Loucy (cell line): ENCODE results near the gene SPRR4.

Experiments used
- H2AFZ ChIP-seq: fragments of 200-600 bp; sonication (generic); 2 replicates; pipeline ENCODE4 v1.6.0; 2016; ENCODE audit warnings: antibody characterized with exemption, mild to moderate bottlenecking, low read length, moderate library complexity
- H3F3A ChIP-seq: fragments of 200-600 bp; 2 replicates; pipeline ENCODE4 v1.6.0; 2016; ENCODE audit warnings: antibody characterized with exemption, low read depth, mild to moderate bottlenecking
- H3K27me3 ChIP-seq: fragments of 200-600 bp; sonication (generic); 2 replicates; pipeline ENCODE4 v1.6.1; 2014; ENCODE audit warnings: low read length, mild to moderate bottlenecking; ENCODE audit not compliant: insufficient read depth, poor library complexity, severe bottlenecking
- H3K36me3 ChIP-seq: fragments of 200-600 bp; sonication (generic); 2 replicates; pipeline ENCODE4 v1.6.1; 2016; ENCODE audit warnings: low read length; ENCODE audit not compliant: insufficient read depth
- H3K4me1 ChIP-seq: fragments of 200-600 bp; sonication (generic); 2 replicates; pipeline ENCODE4 v1.5.1; 2014; ENCODE audit warnings: low read length, mild to moderate bottlenecking; ENCODE audit not compliant: insufficient read depth, poor library complexity, severe bottlenecking
- H3K4me2 ChIP-seq: fragments of 200-600 bp; sonication (generic); 2 replicates; pipeline ENCODE4 v1.6.0; 2014; ENCODE audit warnings: antibody characterized with exemption, low read length, low read depth, mild to moderate bottlenecking; ENCODE audit not compliant: poor library complexity, severe bottlenecking
- H3K4me3 ChIP-seq: fragments of 200-600 bp; sonication (generic); 2 replicates; pipeline ENCODE4 v1.5.1; 2014; ENCODE audit warnings: low read length, mild to moderate bottlenecking, mixed read lengths; ENCODE audit not compliant: poor library complexity, severe bottlenecking
- H3K79me2 ChIP-seq: fragments of 200-600 bp; sonication (generic); 2 replicates; pipeline ENCODE4 v1.6.1; 2014; ENCODE audit warnings: low read length; ENCODE audit not compliant: insufficient read depth
- H3K9ac ChIP-seq: fragments of 200-600 bp; sonication (generic); 2 replicates; pipeline ENCODE4 v1.6.0; 2014; ENCODE audit warnings: mild to moderate bottlenecking, low read depth, low read length, moderate library complexity; ENCODE audit not compliant: poor library complexity, severe bottlenecking
- H3K9me2 ChIP-seq: fragments of 200-600 bp; sonication (generic); replicated peaks from 2 replicates; pipeline ENCODE4 v1.6.1; 2016; ENCODE audit warnings: low read depth, low read length, mixed read lengths
- H3K9me3 ChIP-seq: fragments of 200-600 bp; sonication (generic); 2 replicates; pipeline ENCODE4 v1.6.1; 2014; ENCODE audit warnings: mild to moderate bottlenecking, antibody characterized with exemption, low read length, low read depth; ENCODE audit not compliant: insufficient read depth
- H4K20me1 ChIP-seq: fragments of 200-600 bp; sonication (generic); 2 replicates; pipeline ENCODE4 v1.6.0; 2014; ENCODE audit warnings: antibody characterized with exemption, low read length, mild to moderate bottlenecking; ENCODE audit not compliant: insufficient read depth, poor library complexity, severe bottlenecking
- CTCF ChIP-seq: fragments of 200-600 bp; sonication (generic); conservative IDR thresholded peaks from 2 replicates; pipeline ENCODE4 v1.5.1; 2014; ENCODE audit warnings: mild to moderate bottlenecking, antibody characterized with exemption, low read length
- EZH2phosphoT487 ChIP-seq: fragments of 200-600 bp; IDR thresholded peaks from 2 replicates; pipeline ENCODE4 v1.6.1; 2018; ENCODE audit warnings: antibody characterized with exemption, mild to moderate bottlenecking, moderate library complexity, borderline replicate concordance

Gene SPRR4

DNA sequence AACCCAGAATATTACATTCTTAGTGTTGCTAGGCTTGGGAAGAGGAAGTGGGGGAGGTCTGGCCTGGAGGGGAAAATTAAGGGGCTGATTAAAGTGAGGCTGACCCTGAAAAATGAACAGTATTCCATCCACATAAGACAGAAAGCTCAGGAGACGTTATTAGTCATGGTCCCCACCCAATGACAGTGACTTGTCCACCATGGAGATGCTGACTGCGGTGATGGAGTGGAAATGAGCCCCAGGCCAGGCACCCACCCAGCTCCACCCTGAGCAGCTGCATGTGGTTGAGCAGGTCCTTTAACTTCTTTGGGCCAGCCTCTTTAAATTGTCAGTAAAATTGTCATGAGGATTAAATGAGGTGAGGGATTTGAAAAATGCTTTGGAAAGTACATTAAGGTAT, 1.4 kb upstream of the SPRR4 start:
- no peak for TF ChIP-seq CTCF
- no peak for TF ChIP-seq EZH2phosphoT487
- no peaks in the 10 kb centered on the region for H3F3A ChIP-seq
- H3K4me2 ChIP-seq = no peak overlapping the region
- H3K27me3 ChIP-seq = peaks cover 13% of the 10 kb centered on the region
- no peak overlapping the region for H3K4me3 ChIP-seq
- no peaks in the 10 kb centered on the region for H3K36me3 ChIP-seq
- H2AFZ ChIP-seq = no peak overlapping the region
- no peaks in the 10 kb centered on the region for H3K79me2 ChIP-seq
- H3K9me3 ChIP-seq = no peaks in the 10 kb centered on the region
- no peaks in the 10 kb centered on the region for H3K9me2 ChIP-seq
- H4K20me1 ChIP-seq = no peaks in the 10 kb centered on the region
- H3K4me1 ChIP-seq = no peaks in the 10 kb centered on the region
- no peak overlapping the region for H3K9ac ChIP-seq

DNA sequence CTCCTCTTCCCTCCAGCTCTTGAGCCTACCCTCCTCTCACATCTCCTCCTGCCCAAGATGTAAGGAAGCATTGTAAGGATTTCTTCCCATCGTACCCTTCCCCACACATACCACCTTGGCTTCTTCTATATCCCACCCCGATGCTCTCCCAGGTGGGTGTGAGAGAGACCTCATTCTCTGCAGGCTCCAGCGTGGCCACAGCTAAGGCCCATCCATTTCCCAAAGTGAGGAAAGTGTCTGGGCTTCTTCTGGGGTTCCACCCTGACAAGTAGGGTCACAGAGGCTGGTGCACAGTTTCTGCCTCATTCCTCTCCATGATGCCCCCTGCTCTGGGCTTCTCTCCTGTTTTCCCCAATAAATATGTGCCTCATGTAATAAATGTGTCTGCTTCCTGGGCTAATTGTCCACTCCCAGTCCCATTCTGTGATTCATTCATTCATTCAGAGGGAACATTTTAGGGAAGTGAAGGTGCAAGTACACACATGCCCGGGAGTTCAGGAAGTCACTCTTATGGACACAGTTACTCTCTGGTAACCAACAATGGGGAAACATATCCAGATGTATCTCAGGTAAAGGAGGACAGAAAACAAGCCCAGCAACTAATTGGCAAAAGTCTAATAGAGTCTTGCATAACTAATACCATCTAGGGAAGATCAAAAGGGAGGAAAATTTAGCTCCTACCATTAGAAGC, 1.9 kb downstream of the SPRR4 start:
- Histone ChIP-seq H3K4me2 (no peak overlapping the region), H3K27me3 (peaks cover 8% of the 10 kb centered on the region), H3K79me2 (no peaks in the 10 kb centered on the region), H3K9me2 (no peaks in the 10 kb centered on the region), H2AFZ (no peak overlapping the region), H3K4me3 (no peak overlapping the region), H3K4me1 (no peaks in the 10 kb centered on the region), H3K36me3 (no peaks in the 10 kb centered on the region), H3K9me3 (no peaks in the 10 kb centered on the region), H3F3A (no peaks in the 10 kb centered on the region), H4K20me1 (no peaks in the 10 kb centered on the region), H3K9ac (no peak overlapping the region)
- TF ChIP-seq EZH2phosphoT487 = no peak
- no peak for TF ChIP-seq CTCF

GRCh38 chr1:152976688-152977087, 6.2 kb downstream of the SPRR4 start:
- Histone ChIP-seq H4K20me1 (no peaks in the 10 kb centered on the region), H3K9me3 (no peaks in the 10 kb centered on the region), H3K4me2 (no peak overlapping the region), H3K9me2 (no peaks in the 10 kb centered on the region), H3K4me1 (no peaks in the 10 kb centered on the region), H3K79me2 (no peaks in the 10 kb centered on the region), H3K36me3 (no peaks in the 10 kb centered on the region), H3K9ac (no peak overlapping the region), H2AFZ (no peak overlapping the region), H3K4me3 (no peak overlapping the region), H3K27me3 (no peaks in the 10 kb centered on the region), H3F3A (no peaks in the 10 kb centered on the region)
- TF ChIP-seq EZH2phosphoT487 (no peak), CTCF (no peak)
